Germinal center (tissue), 1 donor: ENCODE measurements around the gene EPB41.
"Not testable (repeated sequence)": the region's sequence is repeated elsewhere in the genome, so short reads cannot be mapped to it uniquely, and the experiment has no call there.

Experiments used
- DNase-seq: peaks from one replicate; pipeline ENCODE4 v3.0.0; 2012; ENCODE audit warnings: mixed read lengths, low spot score

Gene EPB41

DNA sequence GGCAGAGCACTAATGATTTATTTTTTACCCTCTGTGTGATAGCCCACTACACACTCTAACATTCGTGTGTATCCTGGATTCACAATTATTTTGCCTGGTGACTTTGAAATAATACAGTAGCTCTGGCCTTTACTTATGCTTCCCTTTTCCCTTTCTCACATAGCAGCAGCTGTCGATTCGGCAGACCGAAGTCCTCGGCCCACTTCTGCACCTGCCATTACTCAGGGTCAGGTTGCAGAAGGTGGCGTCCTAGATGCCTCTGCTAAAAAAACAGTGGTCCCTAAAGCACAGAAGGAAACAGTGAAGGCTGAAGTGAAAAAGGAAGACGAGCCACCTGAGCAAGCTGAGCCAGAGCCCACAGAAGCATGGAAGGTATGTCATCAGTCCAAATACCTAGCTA, 138.6 kb downstream of the EPB41 start:
- no peak for DNase-seq

- DNase-seq: no peak
These were observed 140.8 kb downstream of the EPB41 start for GRCh38 chr1:29055160-29055559.

GRCh38 chr1:29056256-29056655, 141.9 kb downstream of the EPB41 start:
- DNase-seq: no peak

GRCh38 chr1:29057700-29058099, 143.3 kb downstream of the EPB41 start:
- DNase-seq: no peak

DNA sequence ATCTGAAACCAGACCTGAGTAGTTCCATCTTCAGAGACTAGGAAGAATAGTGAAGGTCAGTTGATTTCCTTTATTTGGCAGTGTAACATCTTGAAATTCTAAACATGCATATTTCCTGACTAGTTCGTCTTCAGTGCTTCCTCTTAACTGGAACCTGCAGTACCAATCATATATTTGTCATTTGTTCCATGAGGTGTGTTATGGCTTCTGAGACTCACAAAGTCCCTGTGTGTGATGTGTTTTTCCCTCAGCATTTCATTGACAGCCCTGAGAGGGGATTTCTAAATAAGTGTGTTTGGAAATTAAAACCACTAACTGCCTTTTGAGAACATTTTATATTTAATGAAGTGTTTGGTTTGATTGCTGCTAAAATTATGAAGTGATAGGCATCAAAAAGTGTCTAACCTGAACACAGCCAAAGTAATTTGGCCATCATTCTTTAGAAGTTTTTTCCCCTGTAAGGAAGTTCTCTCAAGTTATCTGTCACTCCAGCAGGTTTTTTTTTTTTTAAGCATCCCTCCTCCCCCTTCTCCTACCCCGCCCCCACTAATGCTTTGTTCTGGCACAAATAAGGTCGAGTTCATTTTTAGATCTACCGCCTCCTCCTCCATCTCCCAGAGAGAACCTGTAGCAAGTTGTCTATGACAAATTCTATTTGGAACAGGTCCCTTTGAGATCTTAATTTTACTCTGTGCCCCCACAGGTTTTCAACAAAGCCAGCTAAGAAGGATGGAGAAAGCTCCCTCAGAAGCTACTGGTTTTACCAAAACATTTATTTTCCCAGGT, 148.0 kb downstream of the EPB41 start:
- DNase-seq: no peak

GRCh38 chr1:29064064-29064463, 149.7 kb downstream of the EPB41 start:
- DNase-seq: no peak

GRCh38 chr1:29077155-29077554, 162.8 kb downstream of the EPB41 start:
- DNase-seq: no peak

- not testable (repeated sequence) for DNase-seq
These were observed 165.7 kb downstream of the EPB41 start for GRCh38 chr1:29079916-29080629.

GRCh38 chr1:29081201-29081600, 166.8 kb downstream of the EPB41 start:
- DNase-seq: no peak

DNA sequence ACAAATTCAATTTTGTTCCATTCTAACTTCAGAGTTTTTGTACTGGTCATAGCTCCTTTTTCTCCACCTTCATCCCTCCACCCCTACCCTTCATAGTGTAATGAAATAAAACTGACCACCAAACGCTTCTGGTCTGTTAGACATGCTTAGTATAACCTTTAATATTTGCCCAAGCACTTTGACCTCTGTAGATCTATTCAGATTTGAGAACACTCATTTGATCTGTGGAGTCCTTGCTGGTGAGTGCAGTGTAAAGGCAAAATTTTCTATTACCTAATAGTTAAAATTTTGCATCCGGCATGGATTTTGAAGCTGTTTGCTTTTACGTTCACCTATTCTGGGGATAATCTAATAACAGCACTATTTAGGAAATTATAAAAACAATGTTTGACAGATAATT, 168.2 kb downstream of the EPB41 start:
- DNase-seq: no peak

DNA sequence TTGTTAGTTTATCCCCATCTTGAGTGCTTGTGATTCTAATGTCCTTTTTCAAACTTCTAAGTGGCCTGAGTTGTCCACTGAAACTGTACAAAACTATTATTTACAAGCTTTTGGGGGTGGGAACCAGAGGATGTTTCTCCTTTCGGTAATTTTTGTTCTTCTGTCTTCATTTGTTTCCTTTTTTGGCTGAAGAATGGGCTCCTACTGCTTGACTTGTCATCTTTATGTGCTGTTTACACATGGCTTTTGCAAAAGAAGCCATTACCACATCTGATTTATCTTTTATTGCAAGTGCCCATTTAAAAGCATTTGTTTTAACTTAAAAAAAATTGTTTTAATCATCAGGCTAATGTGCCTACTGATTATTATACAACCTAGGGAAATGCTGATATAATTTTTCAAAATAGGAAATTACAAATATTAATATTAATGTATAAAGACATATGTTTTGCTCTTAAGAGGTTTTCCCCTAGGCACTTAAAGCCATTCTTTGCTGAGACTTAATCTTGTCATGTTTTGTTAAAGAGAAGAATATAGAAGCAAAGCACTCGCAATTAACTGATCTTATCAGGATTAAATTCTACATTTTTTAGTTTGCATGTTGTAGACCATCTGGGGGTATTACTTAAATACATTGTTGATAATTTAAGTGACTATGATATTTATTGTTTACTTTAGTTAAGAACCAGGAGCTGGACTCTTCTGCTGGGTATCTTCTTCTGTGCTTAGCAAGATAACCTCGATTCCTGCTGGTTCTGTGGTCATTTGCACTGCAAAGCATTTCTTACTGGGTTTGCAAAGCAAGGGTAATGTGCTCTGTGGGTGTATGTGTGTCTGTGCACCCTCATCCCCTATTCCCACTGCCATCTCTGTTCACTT, 169.2 kb downstream of the EPB41 start:
- DNase-seq: no peak

GRCh38 chr1:29084196-29084521, 169.8 kb downstream of the EPB41 start:
- DNase-seq: no peak

DNA sequence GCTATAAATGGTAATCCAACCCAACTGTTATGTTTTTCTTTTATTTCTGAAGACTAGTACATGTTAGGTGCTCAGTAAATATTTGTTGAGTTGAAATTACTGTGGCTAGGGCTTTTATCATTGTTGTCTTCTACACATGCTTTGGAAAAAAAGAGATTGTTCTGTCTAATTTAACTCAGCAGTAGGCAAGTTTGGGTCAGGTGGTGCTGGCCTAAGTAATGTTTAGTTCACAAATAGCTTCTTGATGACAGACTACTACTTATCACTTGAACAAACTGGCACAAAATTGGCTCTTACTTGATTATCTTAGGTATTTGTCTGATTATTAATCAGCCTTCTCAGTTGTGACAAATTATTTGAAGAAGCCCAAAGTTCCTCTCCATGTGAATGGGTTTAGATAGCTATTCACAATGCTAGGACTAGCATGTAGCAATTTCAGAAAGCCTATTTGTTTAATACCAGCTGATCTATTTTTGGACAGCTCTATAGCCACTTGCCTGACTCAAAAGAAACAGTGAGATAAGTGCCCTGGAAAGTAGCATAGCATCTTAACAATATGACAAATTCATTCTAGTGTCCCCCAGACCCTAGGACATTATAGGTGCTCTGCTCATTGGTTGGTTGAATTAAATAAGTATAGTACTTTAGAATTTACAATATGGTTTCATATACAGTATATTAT, 176.7 kb downstream of the EPB41 start:
- DNase-seq: no peak

DNA sequence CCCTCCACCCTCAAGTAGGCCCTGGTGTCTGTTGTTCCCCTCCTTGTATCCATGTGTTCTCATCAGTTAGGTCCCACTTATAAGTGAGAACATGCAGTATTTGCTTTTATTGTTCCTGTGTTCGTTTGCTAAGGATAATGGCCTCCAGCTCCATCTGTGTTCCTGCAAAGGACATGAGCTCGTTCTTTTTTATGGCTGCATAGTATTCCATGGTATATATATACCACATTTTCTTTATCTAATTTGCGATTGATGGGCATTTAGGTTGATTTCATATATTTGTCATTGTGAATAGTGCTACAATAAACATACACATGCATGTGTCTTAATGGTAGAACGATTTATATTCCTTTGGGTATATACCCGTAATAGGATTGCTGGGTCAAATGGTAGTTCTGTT, 178.3 kb downstream of the EPB41 start:
- DNase-seq: not testable (repeated sequence)

DNA sequence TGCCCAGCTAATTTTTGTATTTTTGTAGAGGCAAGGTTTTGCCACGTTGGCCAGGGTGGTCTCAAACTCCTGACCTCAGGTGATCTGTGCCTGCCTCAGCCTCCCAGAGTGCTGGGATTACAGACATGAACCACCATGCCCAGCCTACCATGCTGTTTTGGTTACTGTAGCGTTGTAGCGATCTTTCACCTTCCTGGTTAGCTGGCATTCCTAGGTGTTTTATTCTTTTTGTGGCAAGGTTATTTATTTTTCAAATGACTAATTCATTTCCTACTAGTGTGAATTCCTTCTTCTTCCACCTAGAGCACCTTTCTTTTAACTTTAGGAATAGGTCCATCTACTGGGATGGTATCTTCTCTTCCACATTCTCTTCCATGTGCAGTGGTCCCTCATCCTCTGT, 180.1 kb downstream of the EPB41 start:
- no peak for DNase-seq

- no peak for DNase-seq
These were observed 180.6 kb downstream of the EPB41 start for GRCh38 chr1:29094954-29095353.

DNA sequence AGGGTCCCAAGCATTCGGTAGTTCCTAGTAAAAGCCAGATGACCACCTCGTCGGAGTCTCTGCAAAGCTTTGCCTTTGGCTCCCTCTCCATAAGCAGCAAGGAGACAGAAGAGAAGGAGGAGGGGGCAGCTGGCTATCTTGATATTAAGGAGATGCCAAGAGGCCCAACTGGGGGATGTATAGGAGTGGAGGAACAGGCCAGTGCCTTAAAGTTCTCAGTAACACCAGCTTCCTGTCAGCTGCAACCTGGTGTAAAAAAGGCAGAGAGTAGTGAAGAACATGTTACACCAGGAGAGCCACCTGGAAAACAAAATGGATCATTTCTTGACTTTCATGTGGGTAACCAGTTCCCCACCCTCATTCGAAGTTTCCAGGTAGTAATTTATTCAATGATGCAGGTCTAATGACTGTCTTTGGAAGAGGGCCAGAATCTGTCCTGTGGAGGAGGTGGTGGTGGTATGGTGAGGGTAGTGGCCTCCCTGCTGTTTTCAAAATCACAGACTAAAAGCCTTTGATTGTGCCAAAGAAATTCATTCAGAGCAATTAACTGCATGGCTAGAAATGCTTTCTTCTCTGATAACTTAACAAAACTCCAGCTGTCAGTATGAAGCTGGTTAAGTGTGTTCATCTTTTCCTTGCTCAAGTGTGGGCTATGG, 182.0 kb downstream of the EPB41 start:
- DNase-seq: no peak

DNA sequence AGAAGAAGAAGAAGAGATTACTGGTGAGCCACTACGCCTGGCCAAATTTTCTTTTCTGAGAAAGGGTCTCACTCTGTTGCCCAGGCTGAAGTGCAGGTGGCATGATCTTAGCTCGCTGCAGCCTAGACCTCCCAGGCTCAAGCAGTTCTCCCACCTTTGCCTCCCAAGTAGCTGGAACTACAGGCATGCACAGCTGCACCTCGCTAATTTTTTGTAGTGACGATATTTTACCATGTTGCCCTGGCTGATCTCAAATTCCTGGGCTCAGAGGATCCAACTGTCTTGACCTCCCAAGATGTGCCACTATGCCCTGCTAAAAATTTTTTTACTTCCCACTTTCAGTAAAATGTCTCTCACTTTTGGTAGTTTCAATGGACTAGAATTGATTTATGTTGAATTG, 184.9 kb downstream of the EPB41 start:
- DNase-seq: no peak

GRCh38 chr1:29100487-29100886, 186.1 kb downstream of the EPB41 start:
- DNase-seq: no peak

DNA sequence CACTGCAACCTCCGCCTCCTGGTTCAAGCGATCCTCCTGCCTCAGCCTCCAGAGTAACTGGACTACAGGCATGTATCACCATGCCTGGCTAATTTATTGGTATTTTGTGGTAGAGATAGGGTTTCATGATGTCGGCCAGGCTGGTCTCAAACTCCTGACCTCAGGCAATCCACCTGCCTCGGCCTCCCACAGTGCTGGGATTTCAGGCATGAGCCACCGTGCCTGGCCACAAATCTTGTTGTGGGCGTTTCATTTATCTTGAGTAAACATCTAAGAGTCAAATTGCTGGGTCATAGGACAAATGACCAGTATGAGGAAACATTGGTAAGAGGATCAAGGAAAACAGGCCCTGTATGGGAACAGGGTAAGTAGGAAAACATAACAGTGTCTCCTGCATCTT, 191.5 kb downstream of the EPB41 start:
- DNase-seq: no peak

DNA sequence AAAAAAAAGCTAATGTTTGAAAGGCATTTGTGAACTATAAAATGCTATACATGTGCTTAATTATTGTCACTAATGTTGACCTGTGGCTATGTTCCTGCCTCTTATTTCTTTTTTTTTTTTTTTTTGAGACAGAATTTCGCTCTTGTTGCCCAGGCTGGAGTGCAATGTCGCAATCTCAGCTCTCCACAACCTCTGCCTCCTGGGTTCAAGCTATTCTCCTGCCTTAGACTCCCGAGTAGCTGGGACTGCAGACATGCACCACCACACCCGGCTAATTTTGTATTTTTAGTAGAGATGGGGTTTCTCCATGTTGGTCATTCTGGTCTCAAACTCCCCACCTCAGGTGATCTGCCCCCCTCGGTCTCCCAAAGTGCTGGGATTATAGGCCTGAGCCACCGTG, 193.7 kb downstream of the EPB41 start:
- DNase-seq: not testable (repeated sequence)
